GM19324 (cell line): ENCODE data around the gene BSND.

ENCODE experiments used
- ATAC-seq: cut with Tn5 transposase; IDR thresholded peaks from one replicate; pipeline ENCODE4 v1.9.1; 2021; ENCODE audit warnings: mild to moderate bottlenecking, moderate library complexity; ENCODE audit not compliant: unreplicated experiment, low FRiP score

Gene BSND

GRCh38 chr1:55044617-55045397, 46.1 kb downstream of the BSND start:
- no peak for ATAC-seq

DNA sequence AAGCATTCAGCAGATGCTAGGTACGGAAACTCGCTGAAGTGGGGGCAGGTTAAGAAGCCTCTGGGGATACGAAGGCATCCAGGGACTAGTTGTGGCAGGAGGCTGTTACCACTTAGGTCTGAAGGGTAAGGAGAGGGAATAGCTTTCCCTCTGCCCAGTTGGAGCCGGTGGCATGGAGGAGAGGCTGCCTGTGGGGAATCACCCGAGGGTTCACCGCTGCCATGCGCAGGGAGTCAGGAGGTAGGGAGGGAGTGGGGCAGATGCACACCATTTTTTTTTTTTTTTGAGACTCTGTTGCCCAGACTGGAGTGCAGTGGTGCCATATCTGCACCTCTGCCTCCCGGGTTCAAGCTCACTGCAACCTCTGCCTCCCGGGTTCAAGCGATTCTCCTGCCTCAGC, 46.7 kb downstream of the BSND start:
- ATAC-seq: no peak

DNA sequence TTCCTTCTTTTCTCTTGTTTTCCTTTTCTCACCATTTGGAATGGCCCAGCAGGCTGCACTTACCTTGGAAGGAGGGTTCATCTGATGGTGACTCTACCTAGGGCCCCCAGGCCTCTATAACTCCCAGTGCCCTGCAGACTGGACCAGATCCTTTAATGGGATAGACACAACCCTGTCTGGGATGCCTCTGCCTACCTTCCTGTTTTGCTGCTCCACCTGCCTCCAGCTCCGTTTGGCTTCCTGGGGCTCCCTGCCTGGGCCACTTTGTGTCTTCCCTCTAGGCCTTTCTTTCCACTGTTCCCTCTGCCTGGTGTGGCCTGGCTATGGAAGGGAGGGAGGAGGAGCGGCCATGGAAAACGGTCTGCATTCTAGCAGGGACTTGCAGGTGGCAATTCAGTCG, 48.1 kb downstream of the BSND start:
- no peak for ATAC-seq

GRCh38 chr1:55047611-55048010, 48.9 kb downstream of the BSND start:
- no peak for ATAC-seq

- ATAC-seq: no peak
Observed at GRCh38 chr1:55048453-55049270, 49.9 kb downstream of the BSND start.

- no peak for ATAC-seq
Observed at GRCh38 chr1:55049271-55049913, 50.7 kb downstream of the BSND start.

DNA sequence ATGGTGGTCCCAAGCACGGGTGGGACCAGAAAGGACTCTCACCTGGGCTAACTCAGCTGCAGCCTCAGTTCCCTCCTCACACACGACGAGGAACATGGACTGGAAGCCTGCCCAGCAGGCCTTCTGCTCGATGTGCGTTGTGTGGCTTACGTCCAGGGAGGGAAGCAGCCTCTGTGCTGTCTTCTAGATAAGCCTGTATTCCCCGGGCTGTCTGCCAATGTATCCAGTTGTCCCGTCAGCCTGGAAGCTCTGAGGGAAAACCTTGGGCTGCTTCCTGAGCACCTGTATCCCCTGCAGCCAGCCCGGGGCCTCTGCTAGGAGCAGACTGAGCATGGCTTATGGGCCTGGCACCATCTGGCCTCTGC, 51.2 kb downstream of the BSND start:
- no peak for ATAC-seq

GRCh38 chr1:55050283-55050682, 51.5 kb downstream of the BSND start:
- no peak for ATAC-seq

- no peak for ATAC-seq
Observed at GRCh38 chr1:55051169-55051568, 52.4 kb downstream of the BSND start.

GRCh38 chr1:55051621-55052020, 52.9 kb downstream of the BSND start:
- no peak for ATAC-seq

GRCh38 chr1:55052221-55053142, 53.7 kb downstream of the BSND start:
- no peak for ATAC-seq

DNA sequence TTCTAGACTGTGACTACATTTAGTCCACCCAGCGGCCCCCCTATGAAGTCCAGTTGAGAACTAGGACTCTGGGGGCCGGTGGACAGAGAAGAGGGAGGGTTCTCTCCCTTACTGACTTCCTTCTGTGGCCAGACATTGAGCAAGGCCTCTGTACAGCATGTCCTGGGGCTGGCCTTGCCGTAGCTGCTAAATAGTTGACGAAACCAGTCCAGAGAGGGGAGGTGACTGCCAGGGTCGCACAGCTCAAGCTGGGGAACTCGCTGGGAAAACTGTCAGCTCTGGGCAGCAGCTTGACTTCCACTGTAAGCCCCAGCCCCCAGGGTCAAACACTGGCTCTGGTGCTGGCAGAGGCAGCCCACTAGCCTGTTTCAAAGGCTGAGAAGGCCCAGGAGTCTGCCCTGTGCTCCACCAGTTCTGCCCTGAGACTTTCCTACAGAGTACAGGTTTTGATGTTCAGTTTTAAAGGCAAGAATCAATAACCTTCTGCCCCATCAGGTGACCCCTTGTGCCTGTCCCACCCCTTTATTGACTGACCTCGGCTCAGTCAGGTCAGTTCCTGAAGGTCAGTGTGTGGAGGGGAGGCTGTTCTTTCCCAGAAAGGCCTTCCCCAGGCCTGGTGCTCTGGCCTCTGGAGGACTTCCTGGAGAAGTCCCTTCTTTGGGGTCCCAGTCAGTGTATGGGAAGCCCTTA, 54.7 kb downstream of the BSND start:
- no peak for ATAC-seq

- no peak for ATAC-seq
Observed at GRCh38 chr1:55054396-55054795, 55.7 kb downstream of the BSND start.

GRCh38 chr1:55055084-55055882, 56.5 kb downstream of the BSND start:
- no peak for ATAC-seq

GRCh38 chr1:55055951-55056631, 57.4 kb downstream of the BSND start:
- no peak for ATAC-seq

DNA sequence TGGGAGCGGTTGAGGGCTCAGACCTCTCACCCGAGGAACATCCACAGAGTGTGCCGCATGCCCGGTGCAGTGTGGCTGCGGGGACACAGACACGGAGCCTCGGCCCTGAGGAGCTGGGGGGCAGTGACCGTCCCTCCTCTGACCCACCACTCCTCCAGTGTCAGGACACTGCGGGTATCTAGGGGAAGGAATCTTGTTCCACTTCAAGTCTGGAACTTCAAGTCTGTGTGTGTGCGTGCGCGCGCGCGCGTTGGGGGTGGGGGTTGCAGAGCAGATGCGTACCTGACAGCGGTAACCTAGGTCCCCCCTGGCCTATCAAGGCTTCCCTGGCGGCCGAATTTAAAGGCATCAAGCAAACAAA, 57.9 kb downstream of the BSND start:
- ATAC-seq: no peak

- no peak for ATAC-seq
Observed at GRCh38 chr1:55057270-55057955, 58.7 kb downstream of the BSND start.

DNA sequence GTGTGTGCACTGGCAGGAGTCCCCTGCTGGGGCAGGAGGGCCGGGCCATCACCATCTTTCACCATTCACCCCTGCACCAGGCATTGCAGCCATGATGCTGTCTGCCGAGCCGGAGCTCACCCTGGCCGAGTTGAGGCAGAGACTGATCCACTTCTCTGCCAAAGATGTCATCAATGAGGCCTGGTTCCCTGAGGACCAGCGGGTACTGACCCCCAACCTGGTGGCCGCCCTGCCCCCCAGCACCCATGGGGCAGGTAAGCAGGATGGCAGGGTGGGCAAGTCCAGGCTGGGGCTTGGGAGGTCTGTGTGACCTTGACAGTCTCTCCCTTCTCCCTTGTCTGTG, 59.2 kb downstream of the BSND start:
- no peak for ATAC-seq
